ENCODE measurements around the gene GJB2.
"Not testable (repeated sequence)": the region's sequence is repeated elsewhere in the genome, so short reads cannot be mapped to it uniquely, and the experiment has no call there.

Gene GJB2

DNA sequence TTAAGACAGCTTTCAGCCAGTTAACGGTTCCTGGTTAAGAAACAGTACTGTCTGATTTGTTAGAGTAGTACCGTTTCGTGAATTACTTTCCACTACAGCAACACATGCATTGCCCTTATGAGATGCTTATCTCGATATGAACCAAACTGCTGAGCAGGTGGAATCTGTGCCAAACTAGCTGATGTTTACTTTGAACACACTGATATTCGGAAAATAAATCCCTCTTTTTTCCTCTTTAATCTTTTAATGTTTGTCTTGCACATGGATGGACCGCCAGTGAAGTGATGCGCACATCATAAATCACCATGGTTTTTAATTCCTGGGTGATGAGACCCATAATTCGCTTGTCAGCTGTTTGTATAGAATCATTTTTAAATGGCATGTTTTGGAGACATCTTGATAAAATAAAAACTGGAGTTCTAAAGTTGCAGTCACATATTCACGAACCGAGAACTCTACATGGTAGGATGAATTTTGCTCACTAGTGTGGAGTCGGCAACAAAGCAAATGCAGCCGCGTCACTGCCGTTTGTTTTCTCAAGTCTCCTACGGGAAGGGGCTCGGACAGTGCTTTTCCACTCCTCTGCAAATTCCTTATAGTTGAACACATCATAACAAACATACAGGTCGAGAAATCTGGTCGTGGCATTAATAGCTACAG is 33.0 kb downstream of the GJB2 start:
- in situ Hi-C loops (cut with MboI; ENCODE audit: low pct_unique_long_range_greater_than_20kb, low sequenced_read_pairs, unreplicated experiment), result no loop called here
- DNase-seq (ENCODE audit: low spot score), result no peak
- TF ChIP-seq CTCF (IDR thresholded peaks at IDR 0.05; ENCODE audit: extremely low read depth, insufficient read depth, missing control alignments), result no peak

GRCh38 chr13:20157151-20157796 is 35.5 kb downstream of the GJB2 start:
- no peak for DNase-seq (ENCODE audit: low spot score)
- in situ Hi-C loops (cut with MboI; ENCODE audit: low pct_unique_long_range_greater_than_20kb, low sequenced_read_pairs, unreplicated experiment), result no loop called here
- TF ChIP-seq CTCF (IDR thresholded peaks at IDR 0.05; ENCODE audit: extremely low read depth, insufficient read depth, missing control alignments), result no peak

- no peak for DNase-seq (ENCODE audit: low spot score)
- TF ChIP-seq CTCF (IDR thresholded peaks at IDR 0.05; ENCODE audit: extremely low read depth, insufficient read depth, missing control alignments), result no peak
- in situ Hi-C loops (cut with MboI; ENCODE audit: low pct_unique_long_range_greater_than_20kb, low sequenced_read_pairs, unreplicated experiment), result no loop called here
Observed at GRCh38 chr13:20156702-20157101, 36.0 kb downstream of the GJB2 start.

DNA sequence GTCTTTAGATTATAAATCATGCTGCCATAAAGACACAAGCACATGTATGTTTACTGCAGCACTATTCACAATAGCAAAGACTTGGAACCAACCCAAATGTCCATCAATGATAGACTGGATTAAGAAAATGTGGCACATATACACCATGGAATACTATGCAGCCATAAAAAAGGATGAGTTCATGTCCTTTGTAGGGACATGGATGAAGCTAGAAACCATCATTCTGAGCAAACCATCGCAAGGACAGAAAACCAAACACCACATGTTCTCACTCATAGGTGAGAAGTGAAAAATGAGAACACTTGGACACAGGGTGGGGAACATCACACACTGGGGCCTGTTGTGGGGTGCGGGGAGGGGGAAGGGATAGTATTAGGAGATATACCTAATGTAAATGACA is 39.4 kb downstream of the GJB2 start:
- DNase-seq (ENCODE audit: low spot score); in situ Hi-C loops (cut with MboI; ENCODE audit: low pct_unique_long_range_greater_than_20kb, low sequenced_read_pairs, unreplicated experiment): not testable (repeated sequence)

DNA sequence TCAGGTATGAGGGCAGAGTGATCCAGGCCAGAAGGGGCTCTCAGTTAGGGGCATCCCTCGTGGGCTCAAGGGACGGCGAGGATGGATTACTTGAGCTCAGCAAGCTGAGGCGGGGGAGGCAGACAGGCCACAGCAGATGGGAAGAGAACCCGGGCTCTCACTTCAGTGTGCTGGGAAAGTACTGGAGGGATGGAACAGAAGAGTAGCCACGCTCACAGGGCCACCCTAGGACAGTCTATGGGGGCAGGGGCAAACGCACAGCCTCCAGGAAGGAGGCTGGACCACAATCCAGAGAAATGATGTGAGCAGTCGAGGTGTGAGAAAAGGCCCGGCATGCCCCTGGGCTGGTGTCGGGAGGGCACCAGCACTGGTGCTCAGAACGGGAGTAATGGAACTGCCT is 41.1 kb downstream of the GJB2 start:
- DNase-seq (ENCODE audit: low spot score), result no peak
- TF ChIP-seq CTCF (IDR thresholded peaks at IDR 0.05; ENCODE audit: extremely low read depth, insufficient read depth, missing control alignments), result no peak
- in situ Hi-C loops (cut with MboI; ENCODE audit: low pct_unique_long_range_greater_than_20kb, low sequenced_read_pairs, unreplicated experiment), result no loop called here

- in situ Hi-C loops (cut with MboI; ENCODE audit: low pct_unique_long_range_greater_than_20kb, low sequenced_read_pairs, unreplicated experiment), result no loop called here
- no peak for DNase-seq (ENCODE audit: low spot score)
- no peak for TF ChIP-seq CTCF (IDR thresholded peaks at IDR 0.05; ENCODE audit: extremely low read depth, insufficient read depth, missing control alignments)
Observed at GRCh38 chr13:20151016-20151415, 41.7 kb downstream of the GJB2 start.

DNA sequence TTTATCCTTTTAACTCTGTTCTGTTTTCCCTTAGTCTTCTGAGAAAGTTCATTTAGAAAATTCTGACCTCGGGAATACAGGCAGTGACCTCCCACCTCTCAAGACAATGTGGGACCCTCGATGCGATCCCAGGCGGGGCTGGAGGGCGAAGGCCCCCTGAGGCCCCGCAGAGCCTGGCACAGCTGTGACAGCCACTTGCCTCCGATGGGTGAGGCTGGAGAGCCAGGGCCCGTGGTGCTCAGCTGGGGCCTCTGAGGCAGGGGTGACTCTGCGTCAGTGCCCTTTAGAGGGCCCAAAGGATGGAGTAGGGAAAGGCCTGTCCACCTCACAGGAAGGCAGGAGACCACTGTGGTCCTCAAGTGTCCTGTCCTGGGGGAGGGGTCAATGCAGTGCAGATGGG is 42.2 kb downstream of the GJB2 start:
- in situ Hi-C loops (cut with MboI; ENCODE audit: low pct_unique_long_range_greater_than_20kb, low sequenced_read_pairs, unreplicated experiment), result no loop called here
- no peak for DNase-seq (ENCODE audit: low spot score)

More for the DNA sequence above, 42.2 kb downstream of the GJB2 start:
- no peak for TF ChIP-seq CTCF (IDR thresholded peaks at IDR 0.05; ENCODE audit: extremely low read depth, insufficient read depth, missing control alignments)
